ENCODE results near the gene CUL7. TPM values are rescaled to one million over a fixed set of nuclear protein-coding genes. Genes with fewer than 3 reads are reported as not detected.

Gene CUL7
- total and polyA plus RNA-seq, 2 donors (not counting 1 experiment from before 2014, with no cell fraction given), result 17.4 to 21.4 TPM

DNA sequence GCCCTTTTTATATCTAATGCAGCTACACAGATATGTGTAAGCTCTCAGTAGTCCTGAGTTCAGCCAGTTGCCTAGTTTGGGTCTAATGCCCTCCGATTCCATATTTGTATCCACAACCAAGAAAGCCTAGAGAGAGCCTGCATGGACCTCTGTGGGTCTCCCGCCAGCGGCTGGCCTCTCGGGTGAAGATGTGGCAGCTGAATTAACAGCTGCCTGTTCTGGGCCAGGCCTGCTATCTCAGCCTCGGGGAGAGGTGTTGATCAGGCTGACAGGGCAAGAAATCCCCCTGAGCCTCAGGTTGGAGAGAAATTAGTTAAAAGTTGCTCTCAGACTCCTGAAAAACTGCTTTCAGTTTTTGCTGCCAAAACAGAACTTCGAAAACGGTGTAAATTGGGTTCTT is 42.3 kb upstream of the CUL7 start:
- Histone ChIP-seq H3K9ac (ENCODE audit: low read length) (no peak overlapping the region), H4K20me1 (ENCODE audit: control insufficient read depth, insufficient read depth, low read length, poor library complexity, severe bottlenecking) (no peaks in the 10 kb centered on the region), H3K4me1 (ENCODE audit: control insufficient read depth in 2 of 2, insufficient read depth in 2 of 2, low read length in 2 of 2) (no peaks in the 10 kb centered on the region), H2AFZ (ENCODE audit: insufficient read depth, low read depth, low read length, poor library complexity, severe bottlenecking) (peak overlapping the region; percentile 41), H3K4me3 (ENCODE audit: control extremely low read depth in 1 of 5, extremely low read depth in 1 of 5, insufficient read depth in 1 of 5, low read depth in 2 of 5, low read length in 4 of 5) (no peak overlapping the region), H3K27me3 (replicated peaks in 1 of 4; ENCODE audit: control extremely low read depth in 1 of 4, control insufficient read depth in 3 of 4, insufficient read depth in 4 of 4, low read length in 3 of 4) (no peaks in the 10 kb centered on the region), H3K36me3 (replicated peaks in 1 of 2; ENCODE audit: control extremely low read depth in 1 of 2, control insufficient read depth in 1 of 2, extremely low read depth in 1 of 2, insufficient read depth in 2 of 2, low read length in 1 of 2) (no peaks in the 10 kb centered on the region), H3K9me3 (ENCODE audit: control extremely low read depth in 1 of 3, control insufficient read depth in 2 of 3, insufficient read depth in 1 of 3, low read length in 2 of 3) (no peaks in the 10 kb centered on the region), H3K27ac (ENCODE audit: low read length in 2 of 2) (no peak overlapping the region), H3K4me2 (replicated peaks; ENCODE audit: low read depth, low read length, poor library complexity, severe bottlenecking) (no peak overlapping the region), H3K79me2 (ENCODE audit: control insufficient read depth, insufficient read depth, low read length) (no peaks in the 10 kb centered on the region)
- POLR2A ChIA-PET, result no interaction called here
- ATAC-seq (ENCODE audit: low read depth) (no peak), DNase-seq (no peak)
- Mint-ChIP-seq H3K4me3 (no peak overlapping the region), H3K9me3 (ENCODE audit: insufficient read depth) (no peaks in the 10 kb centered on the region), H3K4me1 (peaks cover 5% of the 10 kb centered on the region), H3K27me3 (no peaks in the 10 kb centered on the region), H3K27ac (no peak overlapping the region)
- CTCF ChIA-PET, result no interaction called here
- TF ChIP-seq EZH2 (IDR thresholded peaks at IDR 0.05; ENCODE audit: borderline replicate concordance, insufficient read depth, low read depth, low read length, poor library complexity, severe bottlenecking), result no peak
- TF ChIP-seq, protein P1, sequence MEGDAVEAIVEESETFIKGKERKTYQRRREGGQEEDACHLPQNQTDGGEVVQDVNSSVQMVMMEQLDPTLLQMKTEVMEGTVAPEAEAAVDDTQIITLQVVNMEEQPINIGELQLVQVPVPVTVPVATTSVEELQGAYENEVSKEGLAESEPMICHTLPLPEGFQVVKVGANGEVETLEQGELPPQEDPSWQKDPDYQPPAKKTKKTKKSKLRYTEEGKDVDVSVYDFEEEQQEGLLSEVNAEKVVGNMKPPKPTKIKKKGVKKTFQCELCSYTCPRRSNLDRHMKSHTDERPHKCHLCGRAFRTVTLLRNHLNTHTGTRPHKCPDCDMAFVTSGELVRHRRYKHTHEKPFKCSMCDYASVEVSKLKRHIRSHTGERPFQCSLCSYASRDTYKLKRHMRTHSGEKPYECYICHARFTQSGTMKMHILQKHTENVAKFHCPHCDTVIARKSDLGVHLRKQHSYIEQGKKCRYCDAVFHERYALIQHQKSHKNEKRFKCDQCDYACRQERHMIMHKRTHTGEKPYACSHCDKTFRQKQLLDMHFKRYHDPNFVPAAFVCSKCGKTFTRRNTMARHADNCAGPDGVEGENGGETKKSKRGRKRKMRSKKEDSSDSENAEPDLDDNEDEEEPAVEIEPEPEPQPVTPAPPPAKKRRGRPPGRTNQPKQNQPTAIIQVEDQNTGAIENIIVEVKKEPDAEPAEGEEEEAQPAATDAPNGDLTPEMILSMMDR (IDR thresholded peaks at IDR 0.05), result no peak
- intact Hi-C loops (cut with micrococcal nuclease), result no loop called here
- 50% methylated on average over 7 of the region's 7 CpGs for WGBS (ENCODE audit: insufficient coverage)

DNA sequence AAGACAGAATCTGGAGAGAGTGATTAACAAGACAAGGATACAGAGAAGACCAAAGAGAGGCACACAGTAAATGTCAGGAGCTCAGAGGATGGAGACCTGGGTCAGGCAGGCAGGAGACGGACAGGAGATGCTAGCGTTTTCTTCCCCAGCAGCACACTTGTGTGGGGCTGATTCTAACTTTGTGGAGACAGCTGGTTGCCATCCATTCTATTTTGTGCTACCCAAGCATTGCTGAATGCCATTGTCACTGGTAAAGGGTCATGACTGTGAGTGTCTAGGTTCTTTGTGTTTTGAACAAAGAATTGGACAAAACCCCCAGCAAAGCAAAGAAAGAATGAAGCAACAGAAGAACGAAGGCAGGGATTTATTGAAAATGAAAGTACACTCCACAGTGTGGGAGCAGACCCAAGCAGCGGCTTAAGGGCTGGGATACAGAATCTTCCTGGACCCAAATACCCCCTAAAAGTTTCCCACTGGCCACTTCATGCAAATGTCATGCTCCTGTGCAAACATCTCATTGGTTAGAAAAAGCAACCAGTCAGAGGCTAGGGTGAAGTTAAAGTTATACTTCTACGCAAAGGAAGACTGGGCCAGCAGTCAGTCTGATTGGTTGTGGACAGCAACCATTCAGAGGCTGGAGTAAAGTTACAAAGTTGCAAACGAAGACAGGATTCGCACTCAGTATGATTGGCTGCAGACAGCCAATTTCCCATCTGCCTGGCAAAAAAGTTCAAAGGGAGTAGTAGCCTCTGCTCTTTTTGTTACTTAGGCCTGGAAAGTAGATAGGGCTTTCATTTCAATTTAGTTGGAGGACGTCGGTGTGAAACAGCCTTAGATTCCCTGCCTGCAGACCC is 40.0 kb upstream of the CUL7 start:
- no peaks in the 10 kb centered on the region for H3K27me3 Mint-ChIP-seq

More for the DNA sequence above, 40.0 kb upstream of the CUL7 start:
- Mint-ChIP-seq H3K9me3 (ENCODE audit: insufficient read depth) (no peaks in the 10 kb centered on the region), H3K4me1 (peaks cover 5% of the 10 kb centered on the region), H3K27ac (no peak overlapping the region), H3K4me3 (peak overlapping the region; percentile 27)
- H3K9ac ChIP-seq (ENCODE audit: low read length), result no peak overlapping the region
- TF ChIP-seq, protein P1 (IDR thresholded peaks at IDR 0.05), result no peak
- no peaks in the 10 kb centered on the region for H3K4me1 ChIP-seq (ENCODE audit: control insufficient read depth in 2 of 2, insufficient read depth in 2 of 2, low read length in 2 of 2)
- H3K27me3 ChIP-seq (replicated peaks in 1 of 4; ENCODE audit: control extremely low read depth in 1 of 4, control insufficient read depth in 3 of 4, insufficient read depth in 4 of 4, low read length in 3 of 4), result no peaks in the 10 kb centered on the region
- H3K27ac ChIP-seq (ENCODE audit: low read length in 2 of 2), result no peak overlapping the region
- H3K79me2 ChIP-seq (ENCODE audit: control insufficient read depth, insufficient read depth, low read length), result no peaks in the 10 kb centered on the region
- H3K4me2 ChIP-seq (replicated peaks; ENCODE audit: low read depth, low read length, poor library complexity, severe bottlenecking), result no peak overlapping the region
- CTCF ChIA-PET, result no interaction called here
- DNase-seq, result no peak
- 79% methylated on average over 7 of the region's 9 CpGs for WGBS (ENCODE audit: insufficient coverage)
- H2AFZ ChIP-seq (ENCODE audit: insufficient read depth, low read depth, low read length, poor library complexity, severe bottlenecking), result peak overlapping the region; percentile 58
- POLR2A ChIA-PET, result interaction anchor here (0.7 kb wide), 1 partner anchor 50 kb away, joined by 11 read pairs; no protein-coding TSS in a partner anchor
- no peaks in the 10 kb centered on the region for H3K9me3 ChIP-seq (ENCODE audit: control extremely low read depth in 1 of 3, control insufficient read depth in 2 of 3, insufficient read depth in 1 of 3, low read length in 2 of 3)
- intact Hi-C loops (cut with micrococcal nuclease), result no loop called here
- H3K4me3 ChIP-seq (ENCODE audit: control extremely low read depth in 1 of 5, extremely low read depth in 1 of 5, insufficient read depth in 1 of 5, low read depth in 2 of 5, low read length in 4 of 5), result no peak overlapping the region
- no peaks in the 10 kb centered on the region for H4K20me1 ChIP-seq (ENCODE audit: control insufficient read depth, insufficient read depth, low read length, poor library complexity, severe bottlenecking)
- ATAC-seq (ENCODE audit: low read depth), result no peak
- no peaks in the 10 kb centered on the region for H3K36me3 ChIP-seq (replicated peaks in 1 of 2; ENCODE audit: control extremely low read depth in 1 of 2, control insufficient read depth in 1 of 2, extremely low read depth in 1 of 2, insufficient read depth in 2 of 2, low read length in 1 of 2)

Data from B cell (primary cell).